ENCODE data around the gene NPLOC4. TPM values are rescaled to one million over a fixed set of nuclear protein-coding genes. Genes with fewer than 3 reads are reported as not detected.
"Not testable (repeated sequence)": the region's sequence is repeated elsewhere in the genome, so short reads cannot be mapped to it uniquely, and the experiment has no call there.

Gene NPLOC4
- polyA plus RNA-seq, 4 donors: 51.2 to 75.3 (median 63.8) TPM

DNA sequence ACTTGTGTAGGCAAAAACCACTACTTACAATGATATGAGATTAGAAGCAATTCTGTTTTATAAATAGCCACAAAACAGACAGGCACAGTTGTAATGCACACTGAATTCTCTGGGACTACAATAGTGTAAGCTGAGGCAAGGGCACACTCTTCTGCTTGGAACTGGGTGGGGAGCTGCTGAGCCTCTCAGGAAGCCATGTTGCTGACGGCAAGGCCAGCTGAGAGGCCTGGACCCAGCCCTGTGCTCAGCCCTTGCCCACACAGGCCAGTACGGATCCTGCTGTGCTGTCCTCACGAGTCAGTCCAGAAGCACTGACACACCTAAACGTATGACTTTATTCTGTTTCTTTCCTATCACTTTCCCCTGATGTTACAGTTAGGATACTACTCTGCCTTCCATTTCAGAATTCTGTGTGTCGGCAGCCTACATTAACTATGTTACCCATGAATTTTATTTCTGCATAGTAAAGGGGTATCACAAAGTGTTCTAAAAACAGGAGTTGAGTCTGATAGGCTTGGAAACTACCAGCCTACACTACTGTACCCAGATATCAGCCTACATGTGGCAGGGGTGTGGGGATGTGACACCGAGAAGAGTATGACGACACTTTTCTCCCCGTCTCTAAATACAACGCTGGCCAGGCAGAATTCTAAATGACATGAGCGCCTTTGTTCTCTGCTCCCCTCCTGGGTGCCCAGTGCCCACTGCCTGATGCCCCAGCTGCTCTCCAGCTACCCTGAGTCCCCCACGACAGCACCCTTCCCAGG is 43.6 kb downstream of the NPLOC4 start:
- no peak for DNase-seq (ENCODE audit: low read depth in 4 of 4, low spot score in 2 of 4)

DNA sequence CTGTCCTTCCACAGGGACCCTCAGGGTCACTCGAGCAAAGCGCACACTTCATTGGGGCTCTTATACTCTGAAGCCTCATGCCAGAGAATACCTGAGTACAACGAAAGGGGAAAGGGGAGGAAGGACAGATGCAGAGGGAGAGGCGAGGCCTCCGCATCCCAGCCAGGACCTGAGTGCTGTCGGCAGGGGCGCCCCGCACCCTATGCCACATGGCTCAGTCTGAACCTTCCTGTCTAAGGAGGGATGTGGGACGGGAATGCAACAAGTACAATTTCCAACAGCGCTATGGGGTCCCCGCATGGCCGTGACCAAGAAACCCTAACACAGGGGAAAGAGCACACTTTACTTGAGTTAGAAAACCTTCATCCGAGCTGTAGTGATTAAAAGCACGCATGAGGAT is 44.9 kb downstream of the NPLOC4 start:
- DNase-seq (ENCODE audit: low read depth in 4 of 4, low spot score in 2 of 4): no peak

DNA sequence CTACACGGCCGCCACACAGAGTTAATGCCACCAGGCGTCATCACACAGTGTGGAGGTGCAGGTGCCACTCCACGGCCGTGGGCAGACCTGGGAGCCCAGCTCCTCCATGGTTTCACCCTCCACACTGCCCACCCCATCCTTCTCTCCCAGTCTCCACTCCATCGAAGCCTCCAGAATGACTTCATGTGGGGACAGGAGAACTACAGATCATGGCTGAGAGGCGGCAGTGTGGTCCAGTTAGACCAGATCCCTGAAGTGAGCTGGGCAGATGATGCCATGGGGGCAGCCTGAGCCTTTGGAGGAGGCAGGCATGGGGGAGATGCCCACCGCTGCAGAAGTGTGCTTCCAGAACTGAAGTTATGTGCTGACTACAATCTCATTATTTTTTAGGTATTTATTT is 46.8 kb downstream of the NPLOC4 start:
- DNase-seq (ENCODE audit: low read depth in 4 of 4, low spot score in 2 of 4): no peak

DNA sequence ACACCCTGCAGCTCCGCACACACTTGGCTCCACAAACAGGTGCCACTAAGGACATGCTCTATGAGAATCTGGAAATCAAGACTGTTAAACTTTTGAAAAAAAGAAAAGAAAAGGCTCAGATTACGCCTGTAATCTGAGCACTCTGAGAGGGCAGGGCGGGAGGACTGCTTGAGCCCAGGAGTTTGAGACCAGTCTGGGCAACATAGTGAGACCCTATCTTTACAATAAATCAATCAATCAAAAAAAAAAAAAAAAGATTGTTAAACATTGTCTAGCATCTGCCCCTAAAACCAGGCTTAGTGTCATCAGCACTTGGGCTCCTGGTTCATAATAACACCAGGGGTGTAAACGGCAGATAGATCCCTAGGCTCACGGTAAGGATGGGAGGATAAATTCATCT is 47.3 kb downstream of the NPLOC4 start:
- no peak for DNase-seq (ENCODE audit: low read depth in 4 of 4, low spot score in 2 of 4)

DNA sequence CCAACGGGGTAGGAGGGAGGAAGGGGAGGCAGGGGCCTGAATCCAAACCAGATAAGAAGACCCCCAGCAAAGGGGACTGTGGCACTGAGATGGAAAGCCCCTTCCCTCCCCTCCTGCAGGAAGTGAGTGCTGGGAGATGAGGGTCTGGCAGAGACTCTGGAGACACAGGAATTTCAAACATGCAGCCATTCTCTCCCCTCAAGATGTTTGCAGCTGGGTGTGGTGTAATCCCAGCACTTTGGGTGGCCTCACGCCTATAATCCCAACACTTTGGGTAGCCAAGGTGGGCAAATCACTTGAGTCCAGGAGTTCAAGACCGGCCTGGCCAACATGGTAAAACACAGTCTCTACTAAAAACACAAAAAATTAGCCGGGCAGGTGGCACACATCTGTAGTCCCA is 50.8 kb downstream of the NPLOC4 start:
- no peak for DNase-seq (ENCODE audit: low read depth in 4 of 4, low spot score in 2 of 4)

DNA sequence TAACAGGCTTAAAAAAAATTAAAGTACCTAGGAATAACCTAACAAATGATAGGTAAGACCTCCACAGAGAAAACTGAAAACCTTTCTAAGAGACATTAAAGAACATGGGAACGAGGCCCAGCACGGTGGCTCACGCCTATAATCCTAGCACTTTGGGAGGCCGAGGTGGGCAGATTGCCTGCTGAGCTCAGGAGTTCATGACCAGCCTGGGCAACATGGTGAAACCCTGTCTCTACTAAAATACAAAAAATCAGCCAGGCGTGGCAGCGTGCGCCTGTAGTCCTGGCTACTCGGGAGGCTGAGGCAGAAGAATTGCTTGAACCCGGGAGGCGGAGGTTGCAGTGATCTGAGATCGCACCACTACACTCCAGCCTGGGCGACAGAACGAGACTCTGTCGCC is 52.1 kb downstream of the NPLOC4 start:
- DNase-seq (ENCODE audit: low read depth in 4 of 4, low spot score in 2 of 4): not testable (repeated sequence)

DNA sequence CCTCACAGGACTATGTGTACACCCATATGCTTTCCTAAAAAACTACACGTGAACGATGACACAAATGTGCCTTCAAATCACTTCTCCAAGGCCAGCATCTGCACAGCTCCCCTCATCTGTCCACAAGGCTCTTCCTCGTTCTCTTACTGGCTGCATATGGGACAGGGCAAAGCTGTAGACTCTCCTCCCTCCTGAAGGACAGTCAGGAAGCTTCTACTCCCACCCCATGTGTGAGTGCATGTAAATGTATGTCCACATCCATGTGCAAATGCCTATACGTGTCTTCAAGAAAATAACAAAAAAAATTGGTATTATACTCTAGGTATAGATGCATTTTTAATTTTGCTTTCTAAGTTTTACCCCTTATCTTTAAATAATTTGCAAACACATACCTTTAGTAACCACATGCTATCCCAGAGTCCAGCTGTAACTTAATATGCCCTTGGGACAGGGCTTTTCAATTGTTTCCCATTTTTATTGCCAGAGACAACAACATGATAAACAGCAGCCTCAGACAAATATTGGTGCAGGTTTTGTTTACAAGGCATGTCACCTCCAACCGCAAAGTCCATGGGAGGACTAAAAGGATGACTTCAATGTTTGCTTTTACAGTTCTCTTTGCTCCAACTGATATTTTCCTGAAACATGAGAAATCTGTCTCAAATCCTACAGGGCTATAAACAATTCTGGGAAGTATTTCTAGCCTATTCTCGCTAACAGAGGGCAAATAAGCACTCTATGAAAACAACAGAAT is 53.1 kb downstream of the NPLOC4 start:
- DNase-seq (ENCODE audit: low read depth in 4 of 4, low spot score in 2 of 4): no peak

DNA sequence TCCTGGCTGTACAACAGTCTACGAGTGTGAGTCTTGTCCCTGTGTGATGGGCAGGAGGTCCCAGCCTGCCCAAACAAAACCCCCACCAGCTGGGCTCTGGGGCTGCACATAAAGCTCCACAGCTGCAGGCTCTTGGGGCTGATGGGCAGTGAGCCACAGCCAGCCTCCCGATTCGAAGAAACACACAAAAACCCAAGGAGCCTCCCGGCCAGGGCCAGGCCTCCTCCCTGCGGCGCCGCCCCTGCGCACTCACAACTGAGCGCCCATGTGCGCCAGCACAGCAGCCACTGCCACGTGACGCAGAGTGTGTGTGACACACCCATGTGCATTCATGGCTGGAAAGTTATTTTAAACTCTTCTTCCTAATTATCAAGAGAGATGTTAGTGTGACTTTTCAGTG is 54.2 kb downstream of the NPLOC4 start:
- no peak for DNase-seq (ENCODE audit: low read depth in 4 of 4, low spot score in 2 of 4)

DNA sequence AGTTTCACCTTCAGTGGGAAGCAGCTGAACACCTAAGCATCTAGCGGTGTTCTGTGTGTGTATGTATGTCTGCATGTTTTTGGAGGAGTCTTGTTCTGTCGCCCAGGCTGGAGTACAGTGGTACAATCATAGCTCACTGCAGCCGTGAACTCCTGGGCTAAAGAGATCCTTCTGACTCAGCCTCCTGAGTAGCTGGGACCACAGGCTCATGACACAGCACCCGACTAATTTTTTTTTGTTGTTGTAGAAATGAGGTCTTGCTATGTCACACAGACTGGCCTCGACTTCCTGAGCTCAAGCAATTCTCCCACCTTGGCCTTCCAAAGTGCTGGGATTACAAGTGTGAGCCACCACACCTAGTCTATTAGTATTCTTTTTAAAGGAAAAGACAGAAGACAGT is 54.6 kb downstream of the NPLOC4 start:
- no peak for DNase-seq (ENCODE audit: low read depth in 4 of 4, low spot score in 2 of 4)

DNA sequence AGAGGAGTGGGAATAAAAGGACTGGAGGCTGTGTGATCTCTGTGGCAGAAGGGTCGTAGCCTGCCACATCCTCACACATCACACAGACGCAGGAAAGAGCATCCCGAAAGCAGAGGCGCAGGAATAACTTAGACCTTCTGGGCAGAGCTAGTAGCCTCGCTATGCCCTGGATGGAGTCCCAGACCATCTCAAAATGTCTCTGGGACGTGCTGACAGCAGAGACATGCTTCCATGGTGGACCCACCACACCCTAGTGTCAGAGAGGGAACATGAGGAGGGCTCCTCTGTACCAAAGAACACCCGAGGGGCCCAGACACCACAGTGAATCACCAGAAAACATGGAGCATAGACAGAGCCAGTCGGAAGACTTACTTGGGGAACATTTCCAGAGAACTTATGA is 55.2 kb downstream of the NPLOC4 start:
- no peak for DNase-seq (ENCODE audit: low read depth in 4 of 4, low spot score in 2 of 4)

DNA sequence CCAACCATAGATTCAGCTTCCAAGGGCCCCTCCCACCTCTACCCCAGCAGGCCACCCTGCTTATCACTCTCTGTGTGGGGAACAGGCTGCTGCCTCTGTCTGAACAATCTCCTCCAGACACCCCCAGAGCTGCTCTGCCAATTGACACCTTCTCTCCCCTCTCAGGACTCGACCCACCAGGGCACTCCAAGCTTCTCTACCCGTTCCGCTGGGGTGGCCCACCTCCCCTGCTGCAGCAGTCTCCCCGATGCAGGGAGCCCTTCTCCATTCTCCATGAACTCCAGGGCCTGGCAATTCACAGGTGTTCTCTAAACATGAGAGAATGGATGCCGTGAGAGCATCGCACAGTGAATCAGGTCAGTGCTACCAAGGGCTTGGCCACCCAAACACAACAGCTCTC is 56.4 kb downstream of the NPLOC4 start:
- DNase-seq (ENCODE audit: low read depth in 4 of 4, low spot score in 2 of 4): no peak

DNA sequence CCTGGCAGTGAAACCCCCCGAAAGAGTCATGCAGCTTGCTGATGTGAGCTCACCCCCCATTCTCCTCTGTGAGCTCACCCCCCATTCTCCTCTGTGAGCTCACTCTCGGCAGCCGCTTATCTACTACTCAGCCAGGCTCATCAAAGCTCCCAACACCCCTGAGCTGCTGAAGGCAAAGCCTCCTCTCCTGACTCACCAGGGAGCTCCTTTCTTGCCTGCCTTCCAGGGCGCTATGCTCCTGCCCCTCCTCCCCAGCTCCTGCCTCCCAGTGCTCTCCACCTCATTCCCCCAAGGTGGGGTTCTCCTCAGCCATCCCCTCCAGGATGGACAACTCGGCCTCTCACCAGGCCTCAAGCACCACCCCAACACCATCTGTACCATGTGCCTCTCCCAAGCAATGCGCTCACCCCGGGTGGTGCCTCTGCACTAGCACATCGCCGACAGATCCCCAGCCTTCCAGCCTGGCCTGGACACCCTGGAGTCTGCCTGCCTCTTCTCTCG is 57.0 kb downstream of the NPLOC4 start:
- no peak for DNase-seq (ENCODE audit: low read depth in 4 of 4, low spot score in 2 of 4)

DNA sequence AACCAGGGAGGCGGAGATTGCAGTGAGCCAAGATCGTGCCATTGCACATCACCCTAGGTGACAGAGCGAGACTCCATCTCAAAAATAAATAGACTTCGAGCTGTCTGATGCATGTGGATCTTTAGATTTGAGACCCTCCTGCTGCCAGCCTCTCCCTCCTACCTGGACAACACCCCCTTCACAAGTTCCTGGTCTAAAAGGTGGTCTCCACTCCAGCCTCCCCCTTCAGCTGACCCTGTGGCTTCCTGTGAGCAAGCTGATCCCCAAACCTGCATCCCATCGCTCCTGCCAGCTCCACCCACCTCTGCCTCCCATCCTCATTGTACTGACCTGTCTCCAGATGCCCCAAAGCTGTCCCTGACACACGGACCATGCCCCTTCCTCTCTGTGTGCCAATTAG is 57.6 kb downstream of the NPLOC4 start:
- no peak for DNase-seq (ENCODE audit: low read depth in 4 of 4, low spot score in 2 of 4)

DNA sequence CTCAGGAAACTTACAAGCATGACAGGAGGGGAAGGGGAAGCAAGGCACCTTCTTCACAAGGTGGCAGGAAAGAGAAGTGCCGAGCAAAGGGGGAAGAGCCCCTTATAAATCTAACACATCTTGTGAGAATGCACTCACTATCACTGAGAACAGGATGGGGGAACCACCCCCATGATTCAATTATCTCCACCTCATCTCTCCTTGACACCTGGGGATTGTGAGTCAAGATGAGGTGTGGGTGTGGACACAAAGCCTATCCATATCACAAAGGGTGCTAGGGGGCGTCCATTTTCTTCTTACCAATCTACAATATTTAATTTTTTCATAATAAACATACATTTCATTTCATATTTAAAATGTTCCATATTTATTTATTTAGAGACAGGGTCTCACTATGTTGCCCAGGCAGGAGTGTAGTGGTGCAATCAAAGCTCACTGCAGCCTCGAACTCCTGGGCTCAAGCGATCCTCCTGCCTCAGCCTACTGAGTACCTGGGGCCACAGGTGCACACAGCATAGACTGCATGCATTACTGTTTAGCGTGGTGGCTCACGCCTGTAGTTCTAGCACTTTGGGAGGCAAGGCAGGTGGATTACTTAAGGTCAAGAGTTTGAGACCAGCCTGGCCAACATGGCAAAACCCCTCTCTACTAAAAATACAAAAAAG is 58.2 kb downstream of the NPLOC4 start:
- DNase-seq (ENCODE audit: low read depth in 4 of 4, low spot score in 2 of 4): no peak

DNA sequence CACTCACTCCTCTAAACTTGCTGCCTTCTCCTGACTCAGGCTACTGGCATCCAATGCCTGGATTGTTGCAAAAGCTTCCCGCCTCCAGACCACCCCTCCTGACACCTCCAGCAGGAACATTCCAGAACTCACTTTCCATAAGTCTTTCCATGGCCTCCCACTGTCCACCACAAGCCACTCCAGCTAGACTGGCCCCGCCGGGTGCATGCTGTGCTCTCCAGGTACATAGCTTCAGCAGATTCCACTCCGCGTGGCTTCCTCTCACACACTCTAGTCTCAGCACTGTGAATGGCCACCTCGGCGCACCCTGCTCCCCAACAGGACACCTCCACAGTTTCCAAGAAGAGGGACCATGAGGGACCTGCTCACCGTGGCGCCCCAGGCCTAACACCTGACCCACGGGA is 58.9 kb downstream of the NPLOC4 start:
- no peak for DNase-seq (ENCODE audit: low read depth in 4 of 4, low spot score in 2 of 4)

DNA sequence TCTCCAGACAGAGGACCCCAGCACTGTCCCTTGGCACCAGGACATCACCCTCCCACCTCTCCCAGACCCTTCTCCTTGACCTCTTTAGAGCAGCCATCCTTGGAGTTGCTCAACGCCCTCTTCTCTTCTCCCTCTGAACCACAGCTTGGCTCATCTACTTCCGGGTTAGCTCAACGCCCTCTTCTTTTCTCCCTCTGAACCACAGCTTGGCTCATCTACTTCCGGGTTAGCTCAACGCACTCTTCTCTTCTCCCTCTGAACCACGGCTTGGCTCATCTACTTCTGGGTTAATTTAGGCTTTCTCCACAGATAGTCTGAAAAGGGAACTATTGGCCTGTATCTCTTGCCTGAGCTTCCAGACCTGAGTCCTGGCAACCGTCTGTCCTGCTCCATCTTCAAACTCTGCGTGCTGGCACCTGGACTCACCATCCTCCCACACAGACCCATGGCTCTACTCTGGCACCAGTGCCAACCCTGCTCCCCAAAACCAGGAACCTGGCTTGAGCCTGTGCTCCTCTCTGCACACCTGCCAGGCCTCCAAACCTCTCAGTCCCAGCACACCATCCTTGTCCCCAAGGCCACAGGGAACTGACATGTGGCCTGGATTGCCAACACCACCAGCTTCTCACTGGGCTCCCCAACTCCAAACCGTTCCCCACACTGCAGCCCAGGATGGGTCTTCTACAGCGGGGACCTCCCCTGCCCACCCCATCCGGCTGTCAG is 59.5 kb downstream of the NPLOC4 start:
- no peak for DNase-seq (ENCODE audit: low read depth in 4 of 4, low spot score in 2 of 4)

DNA sequence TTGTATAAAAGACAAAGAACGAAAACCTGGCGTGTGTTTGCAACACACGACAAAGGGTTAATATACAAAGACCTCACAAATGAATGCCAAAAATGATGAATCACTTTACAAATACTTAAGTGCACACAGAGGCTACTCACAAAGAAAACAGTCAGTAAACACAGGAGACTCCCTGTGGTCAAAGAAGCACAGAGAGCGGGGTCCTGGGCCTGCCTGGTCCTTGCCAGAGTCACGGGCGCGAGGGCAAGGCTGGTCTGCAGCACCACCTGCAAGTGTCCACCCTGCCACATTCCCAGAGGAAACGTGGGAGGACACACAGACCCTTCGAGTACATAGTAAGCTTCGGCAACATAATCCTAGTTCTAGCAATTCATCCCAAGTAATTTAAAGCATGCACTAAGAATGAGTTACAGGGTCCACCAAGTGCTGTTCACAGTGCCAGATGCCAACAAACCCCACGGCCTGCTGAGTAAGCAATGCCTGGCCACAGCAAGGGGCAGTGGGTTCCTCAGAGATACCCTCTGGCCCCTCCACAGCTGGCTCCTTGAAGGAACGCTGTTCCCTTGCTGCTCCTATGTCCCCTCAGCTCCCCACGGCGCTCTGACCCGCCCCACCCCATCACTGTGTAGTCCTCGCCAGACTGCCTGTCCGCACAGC is 60.2 kb downstream of the NPLOC4 start:
- no peak for DNase-seq (ENCODE audit: low read depth in 4 of 4, low spot score in 2 of 4)

DNA sequence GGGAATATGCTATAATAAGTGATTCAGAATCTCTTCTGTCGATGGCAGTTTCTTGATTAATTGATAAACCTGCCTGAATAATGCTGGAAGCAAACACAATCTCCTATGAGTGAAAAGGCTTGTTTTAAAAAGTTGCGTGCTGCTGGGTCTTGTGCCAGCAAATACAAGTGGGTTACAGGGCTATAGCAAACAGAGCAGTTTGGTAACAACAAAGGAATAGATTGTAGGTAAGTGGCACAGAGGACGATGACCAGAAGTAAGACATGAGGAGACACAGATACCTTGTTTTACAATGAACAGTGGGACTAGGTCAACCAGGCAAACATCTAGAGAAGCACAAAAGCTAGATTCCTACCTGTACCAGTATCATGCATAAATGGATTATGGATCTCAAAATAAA is 61.1 kb downstream of the NPLOC4 start:
- no peak for DNase-seq (ENCODE audit: low read depth in 4 of 4, low spot score in 2 of 4)

DNA sequence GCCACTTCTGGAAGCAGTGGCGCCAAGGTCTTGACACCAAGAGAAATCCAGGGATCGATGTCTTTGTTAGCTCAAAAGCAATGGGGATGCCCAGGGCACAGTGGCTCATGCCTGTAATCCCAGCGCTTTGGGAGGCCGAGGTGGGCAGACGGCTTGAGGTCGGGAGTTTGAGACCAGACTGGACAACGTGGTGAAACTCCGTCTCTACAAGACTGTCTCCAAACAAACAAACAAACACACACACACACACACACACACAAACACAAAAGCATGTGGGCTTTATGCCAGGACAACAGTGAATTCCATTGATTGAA is 62.3 kb downstream of the NPLOC4 start:
- no peak for DNase-seq (ENCODE audit: low read depth in 4 of 4, low spot score in 2 of 4)

DNA sequence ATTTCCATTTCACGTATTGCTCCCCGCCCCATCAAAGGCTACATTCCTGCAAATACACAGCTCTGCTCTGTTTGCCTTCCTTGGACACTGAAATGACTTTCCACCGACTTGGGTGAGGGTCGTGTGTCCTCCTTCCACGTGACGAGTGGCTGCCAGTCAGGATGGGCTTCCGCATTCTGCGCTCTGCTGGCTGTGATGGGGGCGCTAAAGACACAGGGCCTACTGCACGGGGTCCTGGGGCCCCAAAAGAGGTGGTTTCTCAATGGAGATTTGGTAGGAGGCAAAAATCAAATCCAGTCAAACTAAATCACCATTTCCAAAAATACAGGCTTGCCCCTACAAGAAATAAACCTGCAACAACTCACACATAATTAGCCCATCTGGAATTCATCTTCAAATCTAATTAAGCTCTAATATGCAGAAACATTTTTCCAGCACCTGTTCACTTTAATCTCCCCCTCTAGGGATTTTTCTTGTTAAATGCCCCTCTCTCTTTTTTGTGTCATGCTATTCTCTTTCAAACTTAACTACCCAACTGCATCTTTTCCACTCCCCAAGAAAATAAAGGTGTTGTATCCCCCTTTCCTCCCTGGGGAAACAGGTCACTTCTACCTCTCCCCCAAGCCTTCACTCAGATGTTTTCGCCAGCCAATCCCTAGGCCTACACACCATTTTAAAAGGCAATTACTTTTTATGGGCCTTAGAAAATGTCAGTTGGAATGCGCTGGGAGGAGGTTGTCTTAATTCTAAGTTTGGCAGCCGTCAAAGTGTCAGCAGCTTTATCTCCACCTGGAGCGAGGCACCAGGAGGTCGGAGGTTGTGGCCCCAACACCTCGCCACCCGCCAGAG is 62.9 kb downstream of the NPLOC4 start:
- no peak for DNase-seq (ENCODE audit: low read depth in 4 of 4, low spot score in 2 of 4)

All from left renal cortex interstitium (tissue), 4 donors.